Vagina (tissue), 2 donors: ENCODE results near the gene MBLAC2. TPM values are rescaled to one million over a fixed set of nuclear protein-coding genes. Genes with fewer than 3 reads are reported as not detected.

Source experiments
- DNase-seq, 2 donors: peaks; one replicate each; pipeline ENCODE4 v3.0.0-alpha.2; 2017; ENCODE audit errors: extremely low spot score in 2 of 2
- H3K27ac ChIP-seq: fragments of 200-600 bp; sonication (generic); one replicate; pipeline ENCODE4 v1.5.1; 2019
- H3K27me3 ChIP-seq: fragments of 200-600 bp; sonication (generic); one replicate; pipeline ENCODE4 v1.5.1; 2019
- H3K36me3 ChIP-seq, 2 donors: fragments of 200-600 bp; sonication (generic); one replicate each; pipeline ENCODE4 v1.5.1; 2017 to 2019
- H3K4me1 ChIP-seq: fragments of 200-600 bp; sonication (generic); one replicate; pipeline ENCODE4 v1.5.1; 2019
- H3K4me3 ChIP-seq, 2 donors: fragments of 200-600 bp; sonication (generic); 1 replicate in 1 of 2; 2 replicates in 1 of 2; pipeline ENCODE4 v1.5.1; 2016 to 2019
- H3K9me3 ChIP-seq: fragments of 200-600 bp; sonication (generic); one replicate; pipeline ENCODE4 v1.5.1; 2019
- POLR2A ChIP-seq, 2 donors: fragments of 450-650 bp; IDR thresholded peaks; one replicate each; pipeline ENCODE4 v1.6.1; 2017; ENCODE audit warnings: antibody characterized with exemption in 2 of 2, mild to moderate bottlenecking in 2 of 2, moderate library complexity in 2 of 2
- POLR2AphosphoS5 ChIP-seq, 2 donors: sonication (generic); formaldehyde crosslinking; IDR thresholded peaks; one replicate each; pipeline ENCODE4 v1.9.0; 2017; ENCODE audit warnings: antibody characterized with exemption in 2 of 2, mild to moderate bottlenecking in 2 of 2, low read depth in 1 of 2; ENCODE audit not compliant: insufficient read depth in 1 of 2
- intact Hi-C: fragments of 100-400 bp; cut with DNase I; formaldehyde crosslinking; loops from one replicate; pipeline ENCODE4 v1.15.1; 2023
- total RNA-seq: library from RNA; depleted of rRNA; stranded (reverse); fragments of >200 nt; gene quantifications from one replicate; pipeline ENCODE4 v1.2.3, GENCODE V29; 2016
- TF ChIP-seq, protein P1 (sequence below), 3 experiments: fragments of 450-650 bp in 2 of 3; fragments of 200-600 bp in 1 of 3; sonication (generic) in 1 of 3; IDR thresholded peaks; one replicate each; pipeline ENCODE4 v1.5.1; 2017 to 2019; ENCODE audit warnings: antibody characterized with exemption in 3 of 3, mild to moderate bottlenecking in 2 of 3, moderate library complexity in 2 of 3

Gene MBLAC2
- total RNA-seq, 1 donor from 2014 or later: 8.8 TPM

DNA sequence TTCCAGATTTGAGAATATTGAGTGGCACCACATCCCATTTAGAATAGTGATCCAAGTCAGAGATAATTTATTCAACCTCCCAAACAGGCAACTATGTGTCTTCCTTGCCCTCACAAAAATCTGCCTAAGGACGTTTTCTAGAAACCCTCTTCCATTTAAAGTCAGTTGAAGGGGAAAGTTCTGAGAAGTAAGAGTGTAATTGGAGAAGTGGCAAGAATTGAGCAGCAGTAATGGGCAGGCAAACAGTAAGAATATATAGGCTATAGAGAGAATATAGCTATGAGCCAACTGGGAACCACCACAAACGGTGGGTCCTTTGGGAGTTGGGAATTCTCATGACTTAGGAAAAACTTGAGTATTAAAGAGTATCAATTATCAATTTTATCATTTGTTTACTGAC, 33.9 kb downstream of the MBLAC2 start:
- intact Hi-C loops: loop anchor here (10.0 kb wide), 1 partner anchor 344 kb away; no protein-coding TSS in a partner anchor
- TF ChIP-seq, protein P1, sequence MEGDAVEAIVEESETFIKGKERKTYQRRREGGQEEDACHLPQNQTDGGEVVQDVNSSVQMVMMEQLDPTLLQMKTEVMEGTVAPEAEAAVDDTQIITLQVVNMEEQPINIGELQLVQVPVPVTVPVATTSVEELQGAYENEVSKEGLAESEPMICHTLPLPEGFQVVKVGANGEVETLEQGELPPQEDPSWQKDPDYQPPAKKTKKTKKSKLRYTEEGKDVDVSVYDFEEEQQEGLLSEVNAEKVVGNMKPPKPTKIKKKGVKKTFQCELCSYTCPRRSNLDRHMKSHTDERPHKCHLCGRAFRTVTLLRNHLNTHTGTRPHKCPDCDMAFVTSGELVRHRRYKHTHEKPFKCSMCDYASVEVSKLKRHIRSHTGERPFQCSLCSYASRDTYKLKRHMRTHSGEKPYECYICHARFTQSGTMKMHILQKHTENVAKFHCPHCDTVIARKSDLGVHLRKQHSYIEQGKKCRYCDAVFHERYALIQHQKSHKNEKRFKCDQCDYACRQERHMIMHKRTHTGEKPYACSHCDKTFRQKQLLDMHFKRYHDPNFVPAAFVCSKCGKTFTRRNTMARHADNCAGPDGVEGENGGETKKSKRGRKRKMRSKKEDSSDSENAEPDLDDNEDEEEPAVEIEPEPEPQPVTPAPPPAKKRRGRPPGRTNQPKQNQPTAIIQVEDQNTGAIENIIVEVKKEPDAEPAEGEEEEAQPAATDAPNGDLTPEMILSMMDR (IDR thresholded peaks at IDR 0.05): no peak
- TF ChIP-seq POLR2AphosphoS5 (IDR thresholded peaks at IDR 0.05; ENCODE audit: insufficient read depth in 1 of 2, low read depth in 1 of 2): no peak
- TF ChIP-seq POLR2A (IDR thresholded peaks at IDR 0.05): no peak
- Histone ChIP-seq H3K4me1 (peaks cover 4% of the 10 kb centered on the region), H3K9me3 (no peaks in the 10 kb centered on the region), H3K27me3 (no peaks in the 10 kb centered on the region), H3K4me3 (peak overlapping the region in 1 of 2 donors; percentile 33), H3K27ac (no peak overlapping the region), H3K36me3 (no peaks in the 10 kb centered on the region)
- no peak for DNase-seq

DNA sequence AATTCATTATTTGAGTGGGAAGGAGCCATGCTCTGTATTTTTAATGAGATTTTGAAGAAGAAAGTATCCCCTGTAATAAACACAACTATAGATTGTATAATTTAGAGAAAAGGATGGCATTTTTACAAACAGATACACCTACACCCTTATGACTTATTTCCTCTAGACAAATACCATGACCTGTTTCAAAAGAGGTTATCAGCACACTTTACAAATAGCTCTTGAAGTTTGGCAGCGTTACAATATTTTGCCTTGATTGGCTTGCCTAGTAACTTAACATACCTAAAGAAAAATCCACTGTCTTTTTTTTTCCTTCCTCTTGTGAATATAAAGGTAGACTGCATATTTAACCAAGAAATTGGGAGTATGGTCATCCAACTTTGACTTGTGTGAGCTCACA, 36.5 kb downstream of the MBLAC2 start:
- TF ChIP-seq POLR2AphosphoS5 (IDR thresholded peaks at IDR 0.05; ENCODE audit: insufficient read depth in 1 of 2, low read depth in 1 of 2) (no peak), POLR2A (IDR thresholded peaks at IDR 0.05) (no peak)
- TF ChIP-seq, protein P1 (IDR thresholded peaks at IDR 0.05): no peak
- intact Hi-C loops: no loop called here
- no peak for DNase-seq
- no peak overlapping the region for H3K4me3 ChIP-seq
- H3K4me1 ChIP-seq: peaks cover 4% of the 10 kb centered on the region
- no peaks in the 10 kb centered on the region for H3K36me3 ChIP-seq
- H3K9me3 ChIP-seq: no peaks in the 10 kb centered on the region
- no peaks in the 10 kb centered on the region for H3K27me3 ChIP-seq
- H3K27ac ChIP-seq: no peak overlapping the region

DNA sequence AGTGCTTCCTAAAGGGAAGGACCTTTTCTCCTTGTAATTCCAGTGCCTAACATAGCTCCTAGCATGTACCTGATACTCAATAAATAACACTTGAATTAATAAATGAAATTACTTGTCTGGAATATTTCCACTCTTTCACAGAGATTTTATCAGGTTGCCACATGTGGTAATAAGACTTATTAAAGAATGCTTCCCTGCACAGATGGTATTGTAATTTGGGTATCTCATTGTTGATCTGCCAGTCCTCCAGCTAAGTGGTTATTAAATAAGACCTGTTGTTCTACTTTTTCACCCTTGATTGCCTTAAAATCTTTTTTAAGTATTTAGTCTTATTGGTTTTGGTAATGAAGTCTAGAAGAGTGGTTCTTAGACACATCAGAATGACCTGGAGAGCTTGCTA, 36.9 kb downstream of the MBLAC2 start:
- no peaks in the 10 kb centered on the region for H3K27me3 ChIP-seq
- H3K9me3 ChIP-seq: no peaks in the 10 kb centered on the region
- TF ChIP-seq POLR2AphosphoS5 (IDR thresholded peaks at IDR 0.05; ENCODE audit: insufficient read depth in 1 of 2, low read depth in 1 of 2): no peak
- TF ChIP-seq, protein P1 (IDR thresholded peaks at IDR 0.05): no peak
- TF ChIP-seq POLR2A (IDR thresholded peaks at IDR 0.05): no peak
- intact Hi-C loops: no loop called here
- no peaks in the 10 kb centered on the region for H3K36me3 ChIP-seq
- no peak for DNase-seq
- H3K4me3 ChIP-seq: no peak overlapping the region
- no peak overlapping the region for H3K27ac ChIP-seq
- peaks cover 4% of the 10 kb centered on the region for H3K4me1 ChIP-seq

DNA sequence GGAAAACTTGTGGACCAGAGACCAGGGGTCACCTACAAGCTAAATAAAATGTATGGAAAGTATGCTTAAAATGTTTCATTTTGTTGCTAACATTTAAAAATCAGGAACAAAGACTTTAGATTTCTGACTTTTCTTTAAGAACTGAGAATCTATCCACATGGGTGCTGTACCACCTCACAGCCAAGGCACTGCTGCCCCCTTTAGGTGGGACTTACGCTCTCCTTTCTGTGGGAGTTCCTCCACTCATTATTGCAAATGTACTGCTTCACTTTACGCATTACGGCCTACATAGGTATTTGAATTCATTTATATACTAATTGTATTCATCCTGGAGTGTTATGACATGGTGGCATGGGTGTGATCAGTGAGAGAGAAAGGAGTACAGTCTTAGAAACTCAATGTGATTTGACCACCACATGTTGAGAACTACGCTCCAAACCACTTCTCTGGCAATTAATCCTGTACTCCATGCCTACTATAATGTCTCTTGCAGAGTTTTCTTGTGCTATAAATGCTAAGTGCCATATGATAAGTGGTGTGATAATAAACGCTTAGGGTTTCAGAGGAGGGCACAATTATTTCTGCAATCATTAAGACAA, 40.4 kb downstream of the MBLAC2 start:
- no peaks in the 10 kb centered on the region for H3K9me3 ChIP-seq
- no peaks in the 10 kb centered on the region for H3K4me1 ChIP-seq
- no peak overlapping the region for H3K27ac ChIP-seq
- no peak for DNase-seq
- TF ChIP-seq POLR2A (IDR thresholded peaks at IDR 0.05) (no peak), POLR2AphosphoS5 (IDR thresholded peaks at IDR 0.05; ENCODE audit: insufficient read depth in 1 of 2, low read depth in 1 of 2) (no peak)
- TF ChIP-seq, protein P1 (IDR thresholded peaks at IDR 0.05): no peak
- H3K4me3 ChIP-seq: no peak overlapping the region
- intact Hi-C loops: no loop called here
- H3K36me3 ChIP-seq: no peaks in the 10 kb centered on the region
- no peaks in the 10 kb centered on the region for H3K27me3 ChIP-seq

DNA sequence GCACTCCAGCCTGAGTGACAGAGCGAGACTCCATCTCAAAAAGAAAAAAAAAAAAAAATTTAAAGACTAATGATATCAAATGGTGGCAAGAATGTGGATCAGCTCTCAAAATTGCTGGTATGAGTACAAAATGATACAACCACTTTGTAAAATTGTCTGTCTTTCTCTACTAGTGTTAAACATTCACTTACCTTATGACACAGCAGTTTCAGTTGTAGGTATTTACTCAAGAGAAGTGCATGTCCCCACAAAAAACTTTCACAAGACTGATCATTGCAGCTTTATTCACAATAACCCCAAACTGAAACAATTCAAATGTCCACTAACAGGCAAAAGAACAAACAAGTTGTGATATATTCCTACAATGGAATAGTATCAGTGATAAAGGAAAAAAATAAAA, 50.3 kb downstream of the MBLAC2 start:
- Histone ChIP-seq H3K4me3 (no peak overlapping the region), H3K4me1 (no peaks in the 10 kb centered on the region), H3K9me3 (no peaks in the 10 kb centered on the region), H3K36me3 (no peaks in the 10 kb centered on the region), H3K27ac (no peak overlapping the region), H3K27me3 (no peaks in the 10 kb centered on the region)
- intact Hi-C loops: no loop called here
- TF ChIP-seq POLR2AphosphoS5 (IDR thresholded peaks at IDR 0.05; ENCODE audit: insufficient read depth in 1 of 2, low read depth in 1 of 2): no peak
- DNase-seq: no peak
